Chondrocyte (in vitro differentiated cells): Measurements from ENCODE around the gene PLA2G5. TPM values are rescaled to one million over a fixed set of nuclear protein-coding genes. Genes with fewer than 3 reads are reported as not detected.

ENCODE experiments used
- DNase-seq: peaks from one replicate; pipeline ENCODE4 v3.0.0; 2021; ENCODE audit warnings: mixed read lengths, low spot score
- H3K27ac Mint-ChIP-seq: one replicate; pipeline ENCODE4 v1.8.0; 2021; ENCODE audit warnings: mild to moderate bottlenecking, moderate library complexity, mixed read lengths; ENCODE audit not compliant: unreplicated experiment
- H3K27me3 Mint-ChIP-seq: 2 replicates; pipeline ENCODE4 v1.8.0; 2021; ENCODE audit warnings: low read depth, mixed read lengths
- H3K36me3 Mint-ChIP-seq: 2 replicates; pipeline ENCODE4 v1.8.0; 2021; ENCODE audit warnings: low read depth, mixed read lengths
- H3K4me1 Mint-ChIP-seq: 2 replicates; pipeline ENCODE4 v1.8.0; 2021; ENCODE audit warnings: low read depth, mild to moderate bottlenecking, mixed read lengths
- H3K4me3 Mint-ChIP-seq: one replicate; pipeline ENCODE4 v1.8.0; 2021; ENCODE audit warnings: mild to moderate bottlenecking, moderate library complexity, mixed read lengths; ENCODE audit not compliant: unreplicated experiment
- H3K9me3 Mint-ChIP-seq: 2 replicates; pipeline ENCODE4 v1.8.0; 2021; ENCODE audit warnings: low read depth, mixed read lengths
- total RNA-seq: library from RNA; stranded (reverse); gene quantifications from 3 replicates; pipeline ENCODE4 v1.2.1, GENCODE V29; 2021
- TF ChIP-seq, protein P1 (sequence below): fragments of 200-600 bp; sonication (generic); IDR thresholded peaks from 2 replicates; pipeline ENCODE4 v1.5.0; 2021; ENCODE audit warnings: antibody characterized with exemption, mild to moderate bottlenecking, moderate library complexity

The PLA2G5 gene
- total RNA-seq, 1 donor from 2014 or later: not detected

DNA sequence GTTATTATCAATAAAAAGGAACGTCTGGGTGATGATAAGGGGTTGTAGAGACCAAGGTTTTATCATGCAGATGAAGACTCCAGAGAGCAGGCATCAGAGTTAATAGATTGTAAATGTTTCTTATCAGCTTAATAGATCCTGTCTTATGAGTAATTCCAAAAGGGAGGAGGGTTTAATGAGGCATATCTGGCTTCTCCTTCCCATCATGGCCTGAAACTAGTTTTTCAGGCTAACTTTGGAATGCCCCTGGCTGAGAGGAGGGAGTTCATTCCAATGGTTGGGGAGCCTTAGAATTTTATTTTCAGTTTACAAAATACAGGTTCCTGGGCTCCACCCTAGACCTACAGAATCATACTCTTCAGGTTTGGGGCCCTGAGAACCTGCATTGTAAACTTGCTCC is 35.9 kb downstream of the PLA2G5 start:
- Mint-ChIP-seq H3K9me3 (no peaks in the 10 kb centered on the region), H3K27ac (no peak overlapping the region), H3K36me3 (peaks cover 1% of the 10 kb centered on the region), H3K4me3 (no peak overlapping the region), H3K4me1 (no peaks in the 10 kb centered on the region), H3K27me3 (peaks cover 26% of the 10 kb centered on the region)
- no peak for DNase-seq
- TF ChIP-seq, protein P1, sequence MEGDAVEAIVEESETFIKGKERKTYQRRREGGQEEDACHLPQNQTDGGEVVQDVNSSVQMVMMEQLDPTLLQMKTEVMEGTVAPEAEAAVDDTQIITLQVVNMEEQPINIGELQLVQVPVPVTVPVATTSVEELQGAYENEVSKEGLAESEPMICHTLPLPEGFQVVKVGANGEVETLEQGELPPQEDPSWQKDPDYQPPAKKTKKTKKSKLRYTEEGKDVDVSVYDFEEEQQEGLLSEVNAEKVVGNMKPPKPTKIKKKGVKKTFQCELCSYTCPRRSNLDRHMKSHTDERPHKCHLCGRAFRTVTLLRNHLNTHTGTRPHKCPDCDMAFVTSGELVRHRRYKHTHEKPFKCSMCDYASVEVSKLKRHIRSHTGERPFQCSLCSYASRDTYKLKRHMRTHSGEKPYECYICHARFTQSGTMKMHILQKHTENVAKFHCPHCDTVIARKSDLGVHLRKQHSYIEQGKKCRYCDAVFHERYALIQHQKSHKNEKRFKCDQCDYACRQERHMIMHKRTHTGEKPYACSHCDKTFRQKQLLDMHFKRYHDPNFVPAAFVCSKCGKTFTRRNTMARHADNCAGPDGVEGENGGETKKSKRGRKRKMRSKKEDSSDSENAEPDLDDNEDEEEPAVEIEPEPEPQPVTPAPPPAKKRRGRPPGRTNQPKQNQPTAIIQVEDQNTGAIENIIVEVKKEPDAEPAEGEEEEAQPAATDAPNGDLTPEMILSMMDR: no peak

DNA sequence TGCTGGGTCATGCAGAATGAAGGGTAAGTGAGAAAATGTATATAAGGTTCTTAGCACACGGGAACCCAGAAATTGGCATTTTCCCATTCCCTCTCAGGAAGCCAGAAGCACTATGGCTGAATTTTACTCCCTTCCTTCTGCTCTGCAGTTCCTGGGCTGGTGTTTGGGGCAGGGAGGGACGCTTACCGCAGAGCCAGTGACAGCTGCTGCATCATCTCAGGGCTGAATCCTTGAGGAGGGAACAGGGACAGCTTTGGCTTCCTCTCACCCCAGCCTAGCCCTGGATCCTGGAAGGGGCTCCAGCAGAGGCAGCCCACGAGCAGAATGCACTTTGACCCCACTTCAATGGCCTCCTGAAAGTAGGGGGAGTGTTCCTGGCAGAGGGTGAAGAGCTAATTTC is 37.4 kb downstream of the PLA2G5 start:
- H3K36me3 Mint-ChIP-seq: peaks cover 1% of the 10 kb centered on the region

DNA sequence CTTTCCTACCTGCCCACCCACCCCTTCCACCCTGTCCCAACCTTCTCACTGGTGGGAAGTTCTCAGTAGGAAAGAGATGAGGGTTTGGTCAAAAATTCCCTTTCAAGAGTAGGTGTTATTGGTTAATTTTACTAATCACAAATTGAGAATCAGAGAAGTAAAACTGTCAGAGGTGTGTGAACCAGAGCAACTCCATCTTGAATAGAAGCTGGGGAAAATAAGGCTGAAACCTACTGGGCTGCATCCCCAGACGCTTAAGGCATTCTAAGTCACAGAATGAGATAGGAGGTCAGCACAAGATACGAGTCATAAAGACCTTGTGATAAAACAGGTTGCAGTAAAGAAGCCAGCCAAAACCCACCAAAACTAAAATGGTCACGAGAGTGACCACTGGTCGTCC is 37.8 kb downstream of the PLA2G5 start:
- Mint-ChIP-seq H3K27me3 (peaks cover 22% of the 10 kb centered on the region), H3K4me1 (no peaks in the 10 kb centered on the region), H3K4me3 (no peak overlapping the region), H3K9me3 (no peaks in the 10 kb centered on the region), H3K36me3 (peaks cover 1% of the 10 kb centered on the region), H3K27ac (no peak overlapping the region)
- TF ChIP-seq, protein P1: no peak
- DNase-seq: no peak

More for the DNA sequence above, 37.4 kb downstream of the PLA2G5 start:
- Mint-ChIP-seq H3K27ac (no peak overlapping the region), H3K4me1 (no peaks in the 10 kb centered on the region), H3K4me3 (no peak overlapping the region), H3K27me3 (peaks cover 23% of the 10 kb centered on the region), H3K9me3 (no peaks in the 10 kb centered on the region)
- TF ChIP-seq, protein P1: no peak
- DNase-seq: no peak

DNA sequence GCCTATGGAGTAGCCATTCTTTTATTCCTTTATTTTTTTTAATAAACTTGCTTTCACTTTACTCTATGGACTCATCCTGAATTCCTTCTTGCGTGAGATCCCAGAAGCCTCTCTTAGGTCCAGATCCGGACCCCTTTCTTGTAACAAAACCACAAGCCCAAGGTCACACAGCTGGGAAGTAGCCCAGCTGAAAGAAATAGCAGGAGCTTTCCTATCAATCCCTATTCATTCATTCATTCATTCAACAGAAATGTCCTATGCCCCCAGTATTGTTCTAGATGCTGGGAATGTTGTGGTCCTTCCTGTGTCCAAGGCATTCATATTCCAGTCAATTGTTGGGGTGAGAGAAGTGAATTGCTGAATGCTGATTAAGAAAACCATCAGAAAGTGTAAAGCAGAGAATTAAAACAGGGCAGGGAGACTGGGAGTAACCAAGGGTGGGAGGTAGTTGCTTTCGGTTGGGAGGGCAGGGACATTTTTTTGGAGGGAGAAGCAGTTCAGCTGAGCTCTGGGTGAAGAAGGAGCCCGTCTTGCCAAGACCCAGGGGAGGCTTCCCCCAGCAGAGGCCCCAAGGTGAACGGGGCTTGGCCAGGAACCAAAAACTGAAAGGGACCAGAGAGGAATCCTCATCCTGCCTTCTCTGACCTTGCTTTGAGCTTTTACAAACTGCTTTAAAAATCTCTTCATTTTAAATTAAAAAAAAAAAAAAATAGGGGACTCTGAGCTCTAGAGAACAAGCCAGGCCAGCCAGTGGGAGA is 38.6 kb downstream of the PLA2G5 start:
- Mint-ChIP-seq H3K9me3 (no peaks in the 10 kb centered on the region), H3K27ac (no peak overlapping the region), H3K27me3 (peaks cover 18% of the 10 kb centered on the region), H3K36me3 (no peaks in the 10 kb centered on the region), H3K4me1 (no peaks in the 10 kb centered on the region), H3K4me3 (no peak overlapping the region)
- no peak for DNase-seq
- TF ChIP-seq, protein P1: no peak

DNA sequence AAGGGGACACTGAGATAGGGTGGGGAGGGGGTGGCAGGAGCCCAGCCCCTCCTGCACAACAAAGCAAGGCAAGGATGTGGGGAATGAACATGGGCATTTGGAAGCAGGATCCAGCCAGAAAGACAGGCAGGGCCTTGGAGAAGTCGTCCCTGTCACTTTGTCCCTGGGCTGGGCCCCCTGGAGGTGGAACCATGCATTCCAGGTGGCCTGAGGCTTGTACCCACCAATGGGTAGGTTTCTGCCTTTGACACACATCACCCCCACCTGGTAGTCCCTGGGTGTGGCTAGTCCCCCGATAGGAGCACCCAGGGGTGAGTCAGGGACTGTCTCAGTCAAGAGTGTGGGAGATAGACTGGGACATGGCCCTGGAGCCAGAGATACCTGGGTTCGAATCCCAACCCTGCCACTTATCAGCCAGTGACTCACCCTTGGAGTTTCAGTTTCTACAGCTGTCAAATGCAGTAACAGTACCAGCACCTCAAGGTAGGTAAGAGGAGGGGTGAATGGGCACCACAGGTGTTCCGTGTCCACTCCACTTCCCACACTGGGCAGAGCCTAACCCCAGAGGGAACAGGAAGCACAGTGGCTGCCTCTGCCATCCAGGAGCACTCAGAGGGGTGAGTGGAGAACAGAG is 39.3 kb downstream of the PLA2G5 start:
- DNase-seq: no peak
- TF ChIP-seq, protein P1: no peak
- Mint-ChIP-seq H3K9me3 (no peaks in the 10 kb centered on the region), H3K4me1 (no peaks in the 10 kb centered on the region), H3K36me3 (no peaks in the 10 kb centered on the region), H3K27me3 (peaks cover 24% of the 10 kb centered on the region), H3K4me3 (no peak overlapping the region), H3K27ac (no peak overlapping the region)
